Cerebellar nuclear complex (tissue), 1 donor: ENCODE results near the gene THOP1.

Experiments
- DNase-seq, 2 experiments: peaks; one replicate each; lab custom pipeline; 2025; lab: John Stamatoyannopoulos, UW

THOP1 gene

GRCh38 chr19:2854849-2855248, 69.5 kb downstream of the THOP1 start:
- DNase-seq = no peak

GRCh38 chr19:2856457-2857050, 71.3 kb downstream of the THOP1 start:
- no peak for DNase-seq

- no peak for DNase-seq
These were observed 73.6 kb downstream of the THOP1 start for GRCh38 chr19:2858864-2859263.

- no peak for DNase-seq
These were observed 78.5 kb downstream of the THOP1 start for GRCh38 chr19:2863816-2864215.
